HG03558 (cell line): ENCODE measurements around the gene CHRNA9.

Experiments used
- ATAC-seq: cut with Tn5 transposase; IDR thresholded peaks from one replicate; pipeline ENCODE4 v1.9.1; 2021; ENCODE audit warnings: moderate number of reproducible peaks; ENCODE audit not compliant: unreplicated experiment; ENCODE audit errors: extremely low read depth

CHRNA9 gene

DNA sequence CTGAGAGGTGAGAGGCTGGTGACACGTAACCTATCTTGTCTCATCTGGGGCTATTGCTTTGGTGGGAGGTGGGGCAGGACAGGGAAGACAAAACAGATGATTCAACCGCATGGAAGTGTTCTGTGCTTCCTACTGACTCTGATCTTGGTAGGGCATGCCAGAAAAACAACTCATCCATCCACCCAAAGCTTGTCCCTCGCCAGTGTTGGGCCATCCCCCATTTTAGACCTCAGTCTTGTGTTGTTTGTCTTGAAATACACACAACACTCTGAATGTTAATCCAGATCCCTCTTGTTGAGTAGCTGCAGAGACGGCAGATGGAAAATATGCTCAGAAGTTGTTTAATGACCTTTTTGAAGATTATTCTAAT, 377 bp downstream of the CHRNA9 start:
- no peak for ATAC-seq

DNA sequence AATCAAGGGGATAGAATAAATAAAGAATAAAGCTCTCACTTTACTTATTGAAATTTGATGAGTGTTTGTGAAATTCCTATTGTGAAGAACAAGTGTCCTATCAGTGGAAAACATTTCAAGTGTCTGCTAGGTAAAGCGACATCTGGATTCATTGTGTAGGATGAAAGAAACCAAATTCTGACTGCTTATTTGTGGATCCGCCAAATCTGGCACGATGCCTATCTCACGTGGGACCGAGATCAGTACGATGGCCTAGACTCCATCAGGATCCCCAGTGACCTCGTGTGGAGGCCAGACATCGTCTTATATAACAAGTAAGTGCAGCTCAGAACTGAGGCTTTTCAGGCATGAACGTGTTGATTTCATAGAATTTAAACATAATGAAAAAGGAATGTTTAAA, 1.9 kb downstream of the CHRNA9 start:
- no peak for ATAC-seq

DNA sequence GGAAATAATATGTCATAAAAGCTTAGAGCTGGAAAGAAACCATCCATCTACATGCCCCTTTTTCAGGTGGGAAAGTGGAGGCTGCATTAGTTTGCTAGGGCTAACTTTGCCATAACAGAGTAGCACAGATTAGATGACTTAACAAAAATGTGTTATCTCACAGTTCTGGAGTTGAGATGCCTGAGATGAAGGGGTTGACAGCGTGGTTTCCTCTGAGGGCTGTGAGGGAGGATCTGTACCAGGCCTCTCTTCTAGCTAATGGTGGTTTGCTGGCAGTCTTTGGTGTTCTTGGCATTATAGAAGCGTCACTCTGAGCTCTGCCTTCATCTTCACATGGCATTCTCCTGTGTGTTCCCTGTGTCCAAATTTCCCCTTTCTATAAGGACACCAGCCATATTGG, 2.4 kb downstream of the CHRNA9 start:
- no peak for ATAC-seq

DNA sequence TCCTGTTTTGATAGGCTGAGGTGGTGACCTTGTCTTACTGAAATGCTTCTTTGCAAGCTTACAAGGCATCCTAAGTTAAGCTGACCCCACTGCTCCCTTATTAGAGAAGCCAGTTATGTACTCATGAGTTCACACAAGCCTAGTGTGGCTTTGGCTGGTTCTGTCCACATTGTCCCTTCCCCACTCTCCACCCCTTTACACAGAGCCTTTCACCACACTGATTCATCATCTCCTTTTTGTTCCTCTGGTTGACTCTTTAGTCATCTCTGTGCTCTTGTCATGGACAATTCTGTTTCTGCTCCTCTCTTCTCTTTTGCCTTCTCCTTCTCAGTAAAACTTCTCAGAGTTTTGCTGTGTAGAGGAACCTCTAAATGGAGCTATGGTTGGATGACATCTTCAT, 4.9 kb downstream of the CHRNA9 start:
- no peak for ATAC-seq

DNA sequence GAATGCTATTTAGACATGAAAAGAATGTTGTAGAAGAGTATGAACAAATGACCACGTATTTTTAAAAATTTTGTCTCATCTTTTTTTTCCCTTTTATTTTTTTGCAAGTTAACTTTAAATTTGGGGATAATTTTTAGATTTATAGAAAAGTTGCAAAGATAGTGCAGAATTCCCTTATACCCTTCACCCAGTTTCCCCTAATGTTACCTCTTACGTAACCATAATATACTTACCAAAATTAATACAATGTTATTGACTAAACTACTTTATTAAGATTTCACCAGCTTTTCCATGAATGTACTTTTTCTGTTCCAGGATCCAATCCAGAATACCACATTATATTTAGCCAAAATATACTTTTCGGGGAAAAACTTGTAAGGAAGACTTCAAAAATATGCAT, 12.3 kb downstream of the CHRNA9 start:
- ATAC-seq: no peak

DNA sequence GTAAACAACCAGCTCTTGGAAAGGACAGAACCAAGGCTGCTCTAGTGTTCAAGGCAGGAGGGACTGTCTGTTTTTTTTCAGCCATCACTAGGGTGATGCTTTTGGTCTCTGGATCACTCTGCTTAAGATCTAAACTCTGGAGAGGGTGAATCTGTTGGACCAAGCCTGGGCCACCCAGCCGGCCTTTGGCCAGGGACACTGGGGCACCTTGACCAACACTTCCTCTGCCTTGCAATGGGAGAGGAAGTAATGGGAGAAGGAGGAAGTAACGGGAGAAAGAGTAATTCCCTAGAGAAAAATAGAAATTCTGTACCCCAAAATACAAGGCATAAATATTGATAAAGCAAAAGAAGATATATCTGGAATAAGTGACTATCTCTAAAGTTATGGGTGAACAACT, 12.9 kb downstream of the CHRNA9 start:
- no peak for ATAC-seq

DNA sequence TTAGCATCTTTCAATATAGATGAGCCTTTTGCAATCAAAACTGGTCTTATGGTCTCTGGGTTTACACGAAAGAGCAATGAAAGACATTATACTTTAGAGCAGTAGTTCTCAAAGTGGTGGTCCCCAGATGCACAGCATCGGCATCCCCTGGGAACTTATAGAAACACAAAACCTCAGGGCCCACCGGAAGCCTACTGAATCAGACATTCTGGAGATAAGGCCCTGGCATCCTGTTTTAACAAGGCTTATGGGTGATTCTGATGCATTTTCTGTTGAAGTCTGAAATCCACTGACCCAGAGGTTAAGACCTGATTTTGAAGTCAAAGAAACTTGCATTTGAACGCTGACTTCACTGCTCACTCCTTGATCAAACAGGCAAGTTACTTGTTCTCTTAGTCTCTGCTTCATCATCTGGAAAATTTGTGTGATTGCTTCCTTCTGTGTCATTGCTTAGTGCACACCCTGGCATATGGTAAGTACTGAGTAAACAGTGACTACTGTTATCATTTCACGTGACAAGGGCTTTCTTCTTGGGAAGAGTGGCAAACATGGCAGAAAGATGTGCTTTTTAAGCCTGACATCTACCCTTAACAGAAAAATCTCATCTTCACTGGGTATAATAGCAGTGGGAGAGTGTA, 14.5 kb downstream of the CHRNA9 start:
- no peak for ATAC-seq

DNA sequence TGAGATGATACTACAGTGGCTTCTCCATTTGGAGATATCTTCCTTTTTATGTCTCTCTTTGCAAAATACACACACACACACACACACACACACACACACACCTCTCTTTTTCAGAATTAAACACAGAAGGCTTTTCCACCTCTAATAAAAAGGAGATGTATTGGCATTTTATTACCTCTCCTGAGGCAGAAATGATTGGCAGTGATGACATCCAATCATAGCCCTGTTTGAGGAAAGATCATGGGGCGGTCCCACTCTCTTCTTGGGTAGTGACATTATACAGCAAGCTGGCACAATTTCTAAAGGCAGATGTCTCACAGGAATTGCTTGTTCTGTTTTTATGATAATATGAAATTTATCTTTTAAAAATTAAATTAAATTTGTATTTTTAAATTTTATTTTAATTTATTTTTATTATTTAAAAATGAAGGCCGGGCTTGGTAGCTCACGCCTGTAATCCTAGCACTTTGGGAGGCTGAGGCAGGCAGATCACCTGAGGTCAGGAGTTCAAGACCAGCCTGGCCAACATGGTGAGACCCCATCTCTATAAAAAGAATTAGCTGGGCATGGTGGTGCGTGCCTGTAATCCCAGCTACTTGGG, 15.6 kb downstream of the CHRNA9 start:
- ATAC-seq: no peak

DNA sequence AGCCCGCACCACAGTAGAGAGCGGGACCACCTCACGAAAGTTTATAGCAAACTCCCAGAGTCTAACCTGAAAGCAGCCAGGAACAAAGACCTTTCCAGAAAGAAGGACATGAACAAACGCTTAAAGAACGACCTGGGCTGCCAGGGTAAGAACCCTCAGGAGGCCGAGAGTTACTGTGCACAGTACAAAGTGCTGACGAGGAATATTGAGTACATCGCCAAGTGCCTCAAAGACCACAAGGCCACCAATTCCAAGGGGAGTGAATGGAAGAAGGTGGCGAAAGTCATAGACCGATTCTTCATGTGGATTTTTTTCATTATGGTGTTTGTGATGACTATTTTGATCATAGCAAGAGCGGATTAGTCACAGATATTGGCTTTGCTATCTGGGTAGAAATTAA, 19.0 kb downstream of the CHRNA9 start:
- no peak for ATAC-seq

DNA sequence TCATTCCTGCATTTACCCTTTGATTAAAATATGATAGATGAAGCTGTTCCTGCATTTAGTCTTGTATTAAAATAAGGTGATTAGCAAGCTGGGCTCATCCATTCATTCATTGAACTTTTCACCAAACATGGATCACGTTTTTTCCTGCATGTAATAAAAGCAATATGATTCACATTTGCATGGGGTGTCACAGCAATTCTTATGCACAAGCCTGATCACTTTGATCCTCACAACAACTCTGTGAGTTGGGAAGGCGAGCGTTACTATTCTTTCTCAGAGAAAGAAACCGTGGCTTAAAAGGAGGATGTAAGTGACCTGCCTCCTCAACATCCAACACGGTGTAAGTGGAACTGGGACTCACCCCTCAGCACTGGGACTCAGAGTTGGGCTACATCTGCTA, 20.0 kb downstream of the CHRNA9 start:
- ATAC-seq: no peak

DNA sequence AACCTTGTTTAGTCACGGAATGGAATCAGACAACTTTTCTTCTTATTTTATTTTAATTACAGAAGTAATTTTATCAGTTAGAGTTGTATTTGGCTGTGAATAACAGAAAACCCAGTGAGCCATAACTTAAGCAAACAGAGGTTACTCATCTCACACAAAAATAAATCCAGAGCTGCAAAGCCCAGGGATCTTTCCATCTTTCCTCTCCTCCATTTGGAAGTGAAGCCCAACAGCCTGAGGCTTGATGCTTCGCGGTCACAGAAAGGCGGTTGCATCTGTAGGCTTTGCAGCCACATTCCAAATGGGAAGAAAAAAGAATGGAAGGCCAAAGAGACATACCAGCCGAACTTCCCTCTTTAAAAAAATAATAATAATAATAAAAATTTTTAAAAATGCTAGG, 22.6 kb downstream of the CHRNA9 start:
- ATAC-seq: no peak

DNA sequence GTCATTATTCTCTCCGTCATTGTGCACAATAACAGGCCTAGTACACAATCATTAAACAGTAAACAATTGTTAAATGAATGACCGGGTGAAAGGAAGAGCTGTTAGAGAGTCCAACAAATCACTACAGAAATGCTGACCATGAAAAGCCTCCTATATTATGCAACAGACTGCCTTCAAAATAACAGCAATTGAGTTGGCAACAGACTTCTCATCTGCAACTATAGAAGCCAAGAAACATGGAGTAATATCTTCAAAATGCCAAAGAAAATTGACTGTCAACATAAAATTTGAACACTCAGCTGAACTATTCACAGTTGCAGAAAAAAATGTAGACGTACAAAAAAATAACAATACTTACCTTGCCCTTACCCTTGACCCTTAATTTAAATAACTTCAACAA, 26.2 kb downstream of the CHRNA9 start:
- no peak for ATAC-seq

DNA sequence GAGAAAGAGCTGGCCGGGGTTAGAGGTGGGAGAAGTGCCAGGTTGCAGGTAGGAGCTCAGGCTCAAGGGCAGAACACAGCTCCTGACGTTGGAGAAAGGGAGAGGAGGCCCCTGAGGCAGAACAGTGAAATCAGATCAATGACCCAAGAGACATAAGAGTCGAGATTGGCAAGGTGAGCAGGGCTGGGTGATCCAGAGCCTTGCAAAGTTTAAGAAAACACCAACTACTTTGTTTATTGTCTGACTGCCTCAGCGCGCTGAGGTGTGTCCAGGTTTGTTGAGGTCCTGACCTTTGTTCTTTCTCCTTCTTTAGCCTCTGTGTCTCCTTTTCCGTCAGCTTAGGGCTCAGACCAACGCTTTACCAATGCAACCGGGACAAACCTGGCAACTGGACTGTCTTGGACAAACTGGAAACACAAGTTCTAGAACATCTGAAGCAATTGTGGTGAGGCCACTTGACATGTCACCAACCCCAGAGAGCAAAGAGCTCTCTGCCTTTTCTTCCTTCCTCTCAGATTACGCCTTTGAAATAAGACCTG, 28.3 kb downstream of the CHRNA9 start:
- ATAC-seq: no peak

DNA sequence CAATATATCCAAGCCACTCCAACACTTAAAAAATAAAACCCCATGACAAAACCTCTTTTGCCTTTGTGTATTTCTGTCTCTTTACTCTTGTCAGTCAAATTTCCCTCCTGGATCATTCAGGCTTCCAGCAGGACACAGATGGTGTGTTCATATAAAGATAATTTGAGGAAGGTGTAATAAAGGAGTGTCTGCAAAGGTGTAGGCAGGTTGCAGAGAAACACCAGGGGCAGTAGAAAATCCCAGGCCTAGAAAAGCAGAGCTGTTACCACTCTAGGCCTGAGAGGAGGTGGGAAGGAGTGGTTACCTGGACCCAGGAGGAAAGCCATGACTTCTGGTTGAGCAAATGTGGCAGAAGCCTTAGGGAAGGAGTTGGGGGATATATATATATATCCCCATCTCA, 28.8 kb downstream of the CHRNA9 start:
- no peak for ATAC-seq

DNA sequence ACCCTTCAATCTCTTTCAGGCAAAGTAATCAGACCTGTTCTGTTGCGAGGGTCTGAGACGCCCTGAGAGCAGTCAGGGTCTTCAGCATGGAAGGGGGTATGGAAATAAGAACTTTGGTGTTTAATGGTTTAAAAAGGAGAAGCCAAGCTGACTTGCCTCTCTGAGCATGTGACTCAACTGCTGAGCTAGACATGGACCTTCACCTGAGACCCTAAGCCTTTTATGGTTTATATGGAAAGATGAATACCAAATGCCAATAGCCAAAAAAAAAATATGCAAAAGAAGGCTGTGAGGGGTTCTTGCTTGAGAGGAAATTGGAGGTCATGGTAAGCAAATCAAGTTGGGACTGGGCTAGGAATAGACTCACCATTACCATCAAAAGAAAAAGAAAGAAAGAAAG, 30.6 kb downstream of the CHRNA9 start:
- ATAC-seq: no peak

DNA sequence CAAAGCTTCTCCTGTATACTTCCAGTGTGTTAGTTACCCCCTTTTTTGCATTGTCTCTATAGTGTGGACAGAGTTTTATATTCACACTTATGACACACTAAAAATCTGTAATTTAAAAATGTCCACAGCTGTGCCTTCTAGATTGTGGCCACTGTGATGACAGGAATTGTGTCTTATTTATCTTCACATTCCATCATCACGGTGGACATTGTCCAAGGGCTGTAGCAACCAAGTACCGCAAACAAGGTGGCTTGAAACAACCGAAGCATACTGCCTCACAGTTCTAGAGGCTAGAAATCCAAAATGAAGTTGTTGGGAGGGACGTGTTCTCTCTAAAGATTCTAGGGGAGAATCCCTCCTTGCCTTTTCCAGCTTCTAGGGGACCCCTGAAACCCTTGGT, 32.3 kb downstream of the CHRNA9 start:
- no peak for ATAC-seq

DNA sequence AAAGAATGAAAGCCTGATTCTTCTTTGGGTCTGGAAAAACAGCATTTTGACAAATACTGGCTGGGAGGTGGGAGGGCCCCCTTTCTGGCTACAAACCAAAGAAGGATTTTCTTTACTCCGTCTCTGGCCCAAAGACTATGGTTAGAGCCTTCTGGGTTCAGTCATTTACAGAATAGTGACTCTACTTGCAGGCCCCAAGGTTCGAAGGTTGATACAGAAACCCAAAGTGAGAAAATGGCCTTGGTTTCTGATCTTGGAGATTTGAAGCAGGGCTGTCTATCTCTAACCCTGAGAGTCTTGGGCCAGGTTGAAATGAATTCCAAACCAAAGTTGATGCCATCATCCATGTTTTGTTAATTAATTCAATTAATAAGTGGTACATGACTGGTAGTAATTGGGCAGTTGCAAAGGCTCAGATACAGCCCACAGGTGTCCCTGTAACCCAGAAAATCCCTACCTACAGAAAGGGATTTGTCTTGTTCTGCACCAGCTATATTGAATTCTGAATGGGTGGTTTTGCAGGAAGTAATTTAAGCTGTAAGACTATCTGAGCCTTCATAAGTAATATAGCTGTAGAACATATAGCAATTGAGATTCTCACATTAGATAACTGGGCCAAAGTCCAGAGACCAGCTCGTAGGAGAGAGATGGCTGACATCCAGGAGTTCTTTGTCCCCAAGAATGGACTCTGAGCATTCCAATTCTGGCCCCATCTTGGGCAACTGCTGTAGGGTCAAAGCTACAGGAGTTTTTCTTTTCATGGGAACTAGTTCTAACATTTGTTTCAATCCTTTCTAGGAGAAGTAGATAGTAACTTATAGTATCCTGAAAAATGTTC, 34.5 kb downstream of the CHRNA9 start:
- no peak for ATAC-seq

DNA sequence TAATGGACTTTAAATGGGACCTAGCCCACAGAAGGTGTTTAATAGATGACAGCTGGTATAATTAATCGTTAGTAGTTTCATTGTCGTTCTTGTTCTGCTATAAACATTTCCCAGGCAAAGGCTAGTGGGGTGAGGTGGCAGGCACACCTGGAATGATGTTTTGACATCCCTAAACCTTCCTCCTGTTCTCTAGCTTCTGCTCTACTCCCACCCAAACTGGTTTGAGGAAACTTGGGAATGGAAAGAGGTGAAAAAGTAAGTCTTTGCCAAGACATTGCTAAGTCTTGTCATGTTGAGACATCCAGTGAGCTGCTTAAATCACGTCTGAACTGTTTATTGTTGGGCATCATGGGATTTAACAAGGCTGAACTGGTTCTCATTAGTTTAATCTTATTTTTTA, 37.5 kb downstream of the CHRNA9 start:
- no peak for ATAC-seq

DNA sequence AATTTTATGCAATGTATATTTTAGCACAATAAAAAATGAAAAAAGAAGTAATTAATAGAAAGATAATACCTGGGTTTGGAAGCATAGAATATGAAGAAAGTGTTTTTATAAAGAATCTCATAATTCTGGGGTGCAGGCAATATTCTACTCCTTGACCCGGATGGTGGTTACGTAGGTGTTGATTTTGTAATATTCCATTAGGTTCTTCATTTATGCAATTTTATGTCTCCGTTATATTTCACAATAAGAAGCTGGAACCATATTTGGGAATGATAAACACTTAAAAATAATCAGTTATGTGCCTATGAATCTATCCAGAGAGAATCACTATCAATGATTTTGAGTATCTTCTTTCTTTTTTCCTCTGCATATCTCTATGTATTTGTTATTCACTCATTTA, 38.5 kb downstream of the CHRNA9 start:
- no peak for ATAC-seq

DNA sequence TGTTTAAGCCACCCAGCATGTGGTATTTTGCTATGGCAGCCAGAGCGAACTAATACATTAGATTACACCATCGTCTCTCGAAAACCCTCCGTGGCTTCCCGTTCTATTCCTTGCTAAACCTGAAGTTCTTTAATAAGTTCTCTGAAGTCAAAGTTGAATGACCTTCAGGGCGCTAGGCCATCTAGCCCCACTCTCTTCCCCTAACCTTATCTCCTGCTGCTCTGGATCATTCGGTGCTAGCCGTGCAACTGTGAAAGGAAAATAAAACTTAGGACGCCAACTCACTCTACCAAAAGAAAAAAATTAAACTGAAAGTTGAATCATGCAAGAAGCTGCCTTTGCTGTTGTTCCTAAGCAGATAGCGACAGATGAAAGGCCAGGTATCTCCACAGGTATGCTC, 40.0 kb downstream of the CHRNA9 start:
- no peak for ATAC-seq

DNA sequence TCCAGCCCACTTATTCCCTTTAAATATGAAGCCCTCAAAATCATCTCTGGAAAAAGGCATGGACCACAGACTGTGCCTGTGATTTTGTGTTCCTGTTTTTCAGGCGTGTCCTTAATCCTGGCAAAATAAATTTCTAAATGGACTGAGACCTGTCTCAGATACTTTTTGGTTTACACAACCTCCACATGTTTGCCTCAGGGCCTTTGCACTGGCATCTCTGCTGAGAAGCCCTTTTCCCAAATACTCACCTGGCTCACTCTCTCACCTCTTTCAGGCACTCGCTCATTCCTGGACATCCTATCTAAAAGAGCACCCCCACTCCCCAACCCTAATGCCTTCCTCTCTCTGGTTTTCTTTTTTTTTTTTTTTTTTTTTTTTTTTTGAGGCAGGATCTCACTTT, 40.5 kb downstream of the CHRNA9 start:
- ATAC-seq: no peak
